MM.1S (cell line): ENCODE measurements around the gene SPATA9.
A peak's percentile ranks its signal among the peaks of the same experiment; 100 is the strongest.

Experiments used
- DNase-seq: peaks from one replicate; pipeline ENCODE4 v3.0.0-alpha.2; 2015
- H2AFZ ChIP-seq: fragments of 300-600 bp; sonication (generic); 2 replicates; pipeline ENCODE4 v1.6.0; 2016; ENCODE audit warnings: antibody characterized with exemption, low read length
- H3F3A ChIP-seq: fragments of 300-600 bp; sonication (generic); 2 replicates; pipeline ENCODE4 v1.6.1; 2016; ENCODE audit warnings: mild to moderate bottlenecking, antibody characterized with exemption, low read length, moderate library complexity, mixed read lengths; ENCODE audit not compliant: insufficient read depth
- H3K27ac ChIP-seq: fragments of 300-600 bp; sonication (generic); 2 replicates; pipeline ENCODE4 v1.5.1; 2016; ENCODE audit warnings: mild to moderate bottlenecking, low read length
- H3K27me3 ChIP-seq: fragments of 300-600 bp; sonication (generic); replicated peaks from 2 replicates; pipeline ENCODE4 v1.6.0; 2016; ENCODE audit warnings: low read length; ENCODE audit not compliant: insufficient read depth
- H3K36me3 ChIP-seq: fragments of 300-600 bp; sonication (generic); replicated peaks from 2 replicates; pipeline ENCODE4 v1.6.1; 2016; ENCODE audit warnings: mild to moderate bottlenecking, low read length, mixed read lengths; ENCODE audit not compliant: insufficient read depth
- H3K4me1 ChIP-seq: fragments of 300-600 bp; sonication (generic); 2 replicates; pipeline ENCODE4 v1.6.1; 2016; ENCODE audit warnings: low read length, mixed read lengths
- H3K4me2 ChIP-seq: fragments of 300-600 bp; sonication (generic); 2 replicates; pipeline ENCODE4 v1.6.0; 2016; ENCODE audit warnings: low read depth, low read length
- H3K4me3 ChIP-seq: fragments of 300-600 bp; sonication (generic); 2 replicates; pipeline ENCODE4 v1.5.1; 2016; ENCODE audit warnings: low read length, mixed read lengths
- H3K79me2 ChIP-seq: fragments of 300-600 bp; sonication (generic); 2 replicates; pipeline ENCODE4 v1.6.1; 2016; ENCODE audit warnings: mixed run types, low read length, mixed read lengths
- H3K9ac ChIP-seq: fragments of 300-600 bp; sonication (generic); 2 replicates; pipeline ENCODE4 v1.6.1; 2016; ENCODE audit warnings: low read length, mixed read lengths
- H3K9me2 ChIP-seq: fragments of 300-600 bp; sonication (generic); replicated peaks from 2 replicates; pipeline ENCODE4 v1.6.1; 2016; ENCODE audit warnings: mild to moderate bottlenecking, low read length, mixed read lengths; ENCODE audit not compliant: insufficient read depth
- H3K9me3 ChIP-seq: fragments of 300-600 bp; sonication (generic); replicated peaks from 2 replicates; pipeline ENCODE4 v1.6.1; 2016; ENCODE audit warnings: mild to moderate bottlenecking, low read length, mixed read lengths; ENCODE audit not compliant: insufficient read depth
- H4K20me1 ChIP-seq: fragments of 300-600 bp; sonication (generic); 2 replicates; pipeline ENCODE4 v1.6.1; 2016; ENCODE audit warnings: mild to moderate bottlenecking, low read length, moderate library complexity, mixed read lengths; ENCODE audit not compliant: insufficient read depth
- EZH2 ChIP-seq: fragments of 300-600 bp; sonication (generic); optimal IDR thresholded peaks from 2 replicates; pipeline ENCODE3; 2017; ENCODE audit warnings: low read depth, mild to moderate bottlenecking, antibody characterized with exemption, low read length, mixed read lengths
- EZH2phosphoT487 ChIP-seq: fragments of 300-600 bp; sonication (generic); IDR thresholded peaks from 2 replicates; pipeline ENCODE4 v1.6.1; 2018; ENCODE audit warnings: antibody characterized with exemption, low read length
- TF ChIP-seq, protein P1 (sequence below): fragments of 300-600 bp; sonication (generic); IDR thresholded peaks from 2 replicates; pipeline ENCODE4 v1.5.1; 2016; ENCODE audit warnings: antibody characterized with exemption, low read length, mixed read lengths

Gene SPATA9

DNA sequence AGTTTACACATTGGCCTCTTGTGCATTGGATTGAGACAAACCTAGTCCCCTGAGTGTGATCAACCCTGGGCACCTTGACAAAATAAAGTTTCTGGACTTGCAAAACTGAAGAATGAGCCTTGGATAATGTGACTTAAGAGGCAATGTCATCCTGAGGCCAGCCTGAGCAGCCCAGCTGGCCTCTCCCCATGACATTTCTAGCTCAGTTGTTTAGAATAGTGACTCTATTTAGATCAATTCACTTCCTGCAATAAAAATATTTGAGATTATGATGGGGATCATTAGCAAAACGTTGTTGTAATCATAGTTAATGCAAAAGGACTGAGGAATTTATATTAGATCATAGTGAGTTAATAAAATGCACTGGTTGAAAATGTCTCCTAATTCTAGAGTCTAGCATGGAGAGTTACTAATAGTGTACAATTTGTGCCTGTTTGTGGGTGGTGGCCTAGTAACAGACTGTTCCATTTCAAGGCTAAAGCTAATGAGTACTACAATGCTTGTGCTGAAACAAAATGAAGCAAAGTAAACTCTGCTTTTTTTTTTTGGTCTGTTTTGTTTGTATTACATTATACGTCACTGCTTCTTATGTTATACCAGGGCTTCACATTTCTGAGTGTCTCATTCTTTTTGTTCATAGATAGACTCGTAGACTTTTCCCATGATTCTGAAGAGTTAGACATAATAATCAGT, 37.4 kb upstream of the SPATA9 start:
- H2AFZ ChIP-seq = no peak overlapping the region
- no peaks in the 10 kb centered on the region for H3K9me3 ChIP-seq
- H3K36me3 ChIP-seq = no peaks in the 10 kb centered on the region
- H4K20me1 ChIP-seq = no peaks in the 10 kb centered on the region
- no peak overlapping the region for H3K4me2 ChIP-seq
- peaks cover 31% of the 10 kb centered on the region for H3K4me1 ChIP-seq
- TF ChIP-seq, protein P1, sequence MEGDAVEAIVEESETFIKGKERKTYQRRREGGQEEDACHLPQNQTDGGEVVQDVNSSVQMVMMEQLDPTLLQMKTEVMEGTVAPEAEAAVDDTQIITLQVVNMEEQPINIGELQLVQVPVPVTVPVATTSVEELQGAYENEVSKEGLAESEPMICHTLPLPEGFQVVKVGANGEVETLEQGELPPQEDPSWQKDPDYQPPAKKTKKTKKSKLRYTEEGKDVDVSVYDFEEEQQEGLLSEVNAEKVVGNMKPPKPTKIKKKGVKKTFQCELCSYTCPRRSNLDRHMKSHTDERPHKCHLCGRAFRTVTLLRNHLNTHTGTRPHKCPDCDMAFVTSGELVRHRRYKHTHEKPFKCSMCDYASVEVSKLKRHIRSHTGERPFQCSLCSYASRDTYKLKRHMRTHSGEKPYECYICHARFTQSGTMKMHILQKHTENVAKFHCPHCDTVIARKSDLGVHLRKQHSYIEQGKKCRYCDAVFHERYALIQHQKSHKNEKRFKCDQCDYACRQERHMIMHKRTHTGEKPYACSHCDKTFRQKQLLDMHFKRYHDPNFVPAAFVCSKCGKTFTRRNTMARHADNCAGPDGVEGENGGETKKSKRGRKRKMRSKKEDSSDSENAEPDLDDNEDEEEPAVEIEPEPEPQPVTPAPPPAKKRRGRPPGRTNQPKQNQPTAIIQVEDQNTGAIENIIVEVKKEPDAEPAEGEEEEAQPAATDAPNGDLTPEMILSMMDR = no peak
- no peak for TF ChIP-seq EZH2
- no peak for TF ChIP-seq EZH2phosphoT487
- H3K9ac ChIP-seq = no peak overlapping the region
- no peak overlapping the region for H3K4me3 ChIP-seq
- H3F3A ChIP-seq = peaks cover 9% of the 10 kb centered on the region; the same call in 1 of the 2 replicates
- H3K9me2 ChIP-seq = no peaks in the 10 kb centered on the region
- no peaks in the 10 kb centered on the region for H3K79me2 ChIP-seq
- DNase-seq = no peak
- H3K27ac ChIP-seq = no peak overlapping the region
- H3K27me3 ChIP-seq = no peaks in the 10 kb centered on the region

DNA sequence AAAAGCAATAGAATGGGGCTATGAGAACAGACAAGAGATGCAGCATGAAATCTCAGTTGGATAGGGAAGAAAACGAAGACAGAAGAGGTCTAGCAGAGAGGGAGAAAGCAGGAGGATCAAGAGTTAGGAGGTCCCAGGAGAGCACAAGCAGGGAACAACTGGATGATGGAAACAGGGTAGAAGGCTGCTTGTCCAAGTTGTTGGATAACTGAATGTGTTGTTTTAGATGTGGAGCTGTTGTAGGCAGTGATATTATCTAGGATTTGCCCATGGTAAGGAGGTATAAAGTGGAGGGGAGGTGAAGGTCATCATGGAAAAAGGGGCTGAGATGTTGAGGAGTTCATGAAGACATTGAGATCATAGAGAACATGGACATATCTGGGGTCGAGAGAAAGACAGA, 35.9 kb upstream of the SPATA9 start:
- Histone ChIP-seq H3K9me3 (no peaks in the 10 kb centered on the region), H3K36me3 (no peaks in the 10 kb centered on the region), H3K9me2 (no peaks in the 10 kb centered on the region), H3K9ac (no peak overlapping the region), H3F3A (peaks cover 9% of the 10 kb centered on the region; the same call in 1 of the 2 replicates), H3K4me3 (0 out of 2 replicates have a peak overlapping the region, but pooled peaks have one; percentile 17), H4K20me1 (no peaks in the 10 kb centered on the region), H2AFZ (peak overlapping the region; percentile 39; the same call in 1 of the 2 replicates), H3K79me2 (no peaks in the 10 kb centered on the region), H3K4me2 (peak overlapping the region; percentile 50), H3K27ac (no peak overlapping the region), H3K4me1 (peaks cover 19% of the 10 kb centered on the region), H3K27me3 (no peaks in the 10 kb centered on the region)
- TF ChIP-seq, protein P1 = no peak
- TF ChIP-seq EZH2phosphoT487 = no peak
- TF ChIP-seq EZH2 = no peak
- no peak for DNase-seq

DNA sequence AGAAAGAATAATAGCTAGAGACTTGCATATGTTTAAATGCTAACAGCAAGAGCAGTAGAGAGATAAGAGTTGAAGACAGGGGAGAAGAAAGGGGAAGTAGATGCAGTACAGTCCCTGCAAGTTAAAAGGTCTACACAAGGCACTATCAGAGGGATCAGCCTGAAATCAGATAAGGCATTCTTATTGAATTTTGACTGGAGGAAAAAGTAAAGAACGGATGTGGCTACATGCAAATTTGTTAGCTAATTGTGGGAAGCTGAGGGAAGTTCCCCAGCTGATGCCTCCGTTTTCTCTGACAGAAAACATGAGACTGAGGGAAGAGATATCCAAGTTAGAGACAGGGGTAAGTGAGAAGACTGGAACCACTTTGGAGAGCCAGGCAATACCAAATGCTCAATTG, 35.4 kb upstream of the SPATA9 start:
- H3K4me2 ChIP-seq = peak overlapping the region; percentile 50
- no peaks in the 10 kb centered on the region for H4K20me1 ChIP-seq
- H3K9me2 ChIP-seq = no peaks in the 10 kb centered on the region
- TF ChIP-seq EZH2phosphoT487 (no peak), EZH2 (no peak)
- TF ChIP-seq, protein P1 = no peak
- H2AFZ ChIP-seq = peak overlapping the region; percentile 39; the same call in 1 of the 2 replicates
- H3K4me1 ChIP-seq = peaks cover 19% of the 10 kb centered on the region
- peaks cover 9% of the 10 kb centered on the region; the same call in 1 of the 2 replicates for H3F3A ChIP-seq
- DNase-seq = peak; percentile 60
- H3K9ac ChIP-seq = no peak overlapping the region
- no peak overlapping the region; the same call in 1 of the 2 replicates for H3K27ac ChIP-seq
- no peaks in the 10 kb centered on the region for H3K9me3 ChIP-seq
- H3K27me3 ChIP-seq = no peaks in the 10 kb centered on the region
- H3K79me2 ChIP-seq = no peaks in the 10 kb centered on the region
- 0 out of 2 replicates have a peak overlapping the region, but pooled peaks have one; percentile 17 for H3K4me3 ChIP-seq
- H3K36me3 ChIP-seq = no peaks in the 10 kb centered on the region
